ENCODE data around the gene FGD3. TPM values are rescaled to one million over a fixed set of nuclear protein-coding genes. Genes with fewer than 3 reads are reported as not detected.

The FGD3 gene
- total and polyA plus RNA-seq, 2 of the 8 experiments (the other 6 are each of a cell fraction or from before 2014, with no cell fraction given) = 1.4 to 1.9 TPM

- Histone ChIP-seq H2AK5ac (ENCODE audit: low read depth, low read length) (no peak overlapping the region), H3K36me3 (ENCODE audit: control insufficient read depth in 2 of 4, insufficient read depth in 4 of 4, low read length in 3 of 4) (no peaks in the 10 kb centered on the region), H4K5ac (ENCODE audit: insufficient read length, low read depth, low read length) (no peak overlapping the region), H2AFZ (ENCODE audit: low read length) (no peak overlapping the region), H3K23me2 (ENCODE audit: low read depth, low read length) (no peaks in the 10 kb centered on the region), H2BK120ac (replicated peaks; ENCODE audit: low read depth, low read length) (no peak overlapping the region), H3K9ac (replicated peaks in 1 of 4; ENCODE audit: extremely low read depth in 1 of 4, low read depth in 3 of 4, low read length in 3 of 4) (no peak overlapping the region), H3K4me1 (replicated peaks in 1 of 4; ENCODE audit: control insufficient read depth in 3 of 4, insufficient read depth in 4 of 4, low read length in 3 of 4) (peaks cover 0 to 1% (median 0%) of the 10 kb centered on the region in 4 experiments; a peak in 1 of 7 replicates), H2BK20ac (ENCODE audit: low read length) (no peak overlapping the region), H3K4ac (replicated peaks; ENCODE audit: insufficient read length, low read depth, low read length) (no peak overlapping the region), H3K27me3 (replicated peaks in 1 of 4; ENCODE audit: control insufficient read depth in 3 of 4, extremely low read depth in 1 of 4, insufficient read depth in 3 of 4, low read length in 3 of 4) (no peaks in the 10 kb centered on the region), H3K79me1 (ENCODE audit: low read depth, low read length) (no peaks in the 10 kb centered on the region), H3K4me2 (ENCODE audit: insufficient read depth in 1 of 2, low read depth in 2 of 2, low read length in 2 of 2) (no peak overlapping the region), H3K14ac (ENCODE audit: insufficient read length) (no peak overlapping the region), H2BK5ac (ENCODE audit: low read depth, low read length) (no peak overlapping the region), H3K18ac (ENCODE audit: extremely low read depth, low read length) (no peak overlapping the region), H4K8ac (ENCODE audit: extremely low read depth, insufficient read depth, low read length) (no peak overlapping the region; the same call in 1 of the 2 replicates), H3K4me3 (ENCODE audit: extremely low read depth in 1 of 4, insufficient read depth in 2 of 4, low read depth in 3 of 4, low read length in 4 of 4) (no peak overlapping the region), H3K27ac (ENCODE audit: low read depth, low read length) (no peak overlapping the region), H2BK12ac (ENCODE audit: low read depth, low read length) (no peak overlapping the region), H3K56ac (replicated peaks; ENCODE audit: insufficient read length, low read depth, low read length) (no peak overlapping the region), H3K9me3 (ENCODE audit: insufficient read depth in 2 of 2, low read depth in 1 of 2, low read length in 1 of 2) (no peaks in the 10 kb centered on the region), H3K23ac (ENCODE audit: insufficient read length) (no peak overlapping the region), H3K79me2 (ENCODE audit: control insufficient read depth in 1 of 2, insufficient read depth in 2 of 2, low read length in 2 of 2) (no peaks in the 10 kb centered on the region), H4K91ac (replicated peaks; ENCODE audit: insufficient read length, low read length) (no peak overlapping the region), H4K20me1 (replicated peaks in 1 of 2; ENCODE audit: control insufficient read depth in 1 of 2, insufficient read depth in 2 of 2, low read length in 2 of 2) (no peaks in the 10 kb centered on the region), H2BK15ac (ENCODE audit: low read length) (no peak overlapping the region)
- POLR2A ChIA-PET (ENCODE audit: partially characterized antibody) = interaction anchor here (1.1 kb wide), 1 partner anchor 11 kb away, joined by 3 read pairs; no protein-coding TSS in a partner anchor
- CTCF ChIA-PET (ENCODE audit: partially characterized antibody) = interaction anchor here (1.1 kb wide), 1 partner anchor 9 kb away, joined by 3 read pairs; no protein-coding TSS in a partner anchor
- TF ChIP-seq FOSL1 (IDR thresholded peaks at IDR 0.05; ENCODE audit: insufficient read depth, low read depth, low read length) (no peak), KDM4A (IDR thresholded peaks at IDR 0.05; ENCODE audit: low read depth, low read length, severe bottlenecking) (no peak), CBX5 (IDR thresholded peaks at IDR 0.05; ENCODE audit: low read depth, low read length) (no peak), SRF (IDR thresholded peaks at IDR 0.05; ENCODE audit: low read depth, low read length) (no peak), SP1 (IDR thresholded peaks at IDR 0.05; ENCODE audit: low read depth, low read length) (no peak), SIRT6 (IDR thresholded peaks at IDR 0.05; ENCODE audit: low read length) (no peak), ATF2 (IDR thresholded peaks at IDR 0.05; ENCODE audit: low read length) (no peak), CREB1 (IDR thresholded peaks at IDR 0.05) (no peak), BCL11A (IDR thresholded peaks at IDR 0.05; ENCODE audit: low read depth in 2 of 2, low read length in 2 of 2) (no peak), POLR2AphosphoS5 (IDR thresholded peaks at IDR 0.05; ENCODE audit: low read depth, low read length) (no peak), TAF1 (IDR thresholded peaks at IDR 0.05; ENCODE audit: low read depth, low read length) (no peak), ZNF274 (IDR thresholded peaks at IDR 0.05; ENCODE audit: borderline replicate concordance, extremely low read depth, low read length) (no peak), HDAC6 (IDR thresholded peaks at IDR 0.05; ENCODE audit: low read depth, low read length) (no peak), TAF7 (optimal IDR thresholded peaks at IDR 0.05; ENCODE audit: borderline replicate concordance, low read depth, low read length) (no peak)
- FAIRE-seq (no peak), DNase-seq (ENCODE audit: low read depth in 1 of 2, low spot score in 2 of 2) (no peak)
- WGBS, 2 experiments (ENCODE audit: extremely low coverage in 1 of 2, insufficient coverage in 1 of 2, insufficient read length in 1 of 2, insufficient replicate concordance in 2 of 2, low coverage in 1 of 2, low lambda C conversion rate in 2 of 2, missing lambda C conversion rate in 1 of 2) = 100% methylated on average over 2 of the region's 2 CpGs; no CpG with 5 or more reads in 1 of the 2 experiments
Observed at GRCh38 chr9:93076792-93077128, 129.4 kb downstream of the FGD3 start.

All from H1 (cell line).